SK-N-SH (cell line): ENCODE data around the gene TTLL7. TPM values are rescaled to one million over a fixed set of nuclear protein-coding genes. Genes with fewer than 3 reads are reported as not detected.

Source experiments
- CTCF ChIA-PET: fragments of 300-600, 350-600 bp; formaldehyde crosslinking; extraction: SDS; loops from one replicate; lab custom pipeline; 2021; lab: Yijun Ruan, JAX
- POLR2A ChIA-PET: fragments of 350-600 bp; sonication (Branson Sonifier 250); formaldehyde crosslinking; extraction: SDS; loops from one replicate; lab custom pipeline; 2020; ENCODE audit warnings: antibody characterized with exemption, inconsistent platforms; lab: Yijun Ruan, JAX
- DNase-seq: peaks from one replicate; pipeline ENCODE4 v3.0.0; 2012
- H2AFZ ChIP-seq: fragments of 200-600 bp; sonication (generic); 2 replicates; pipeline ENCODE4 v1.8.1; 2016; ENCODE audit warnings: antibody characterized with exemption, mild to moderate bottlenecking, low read depth
- H3F3A ChIP-seq: fragments of 200-600 bp; sonication (generic); replicated peaks from 2 replicates; pipeline ENCODE3; 2016; ENCODE audit warnings: antibody characterized with exemption, mild to moderate bottlenecking; ENCODE audit not compliant: insufficient read depth
- H3K27ac ChIP-seq, 2 experiments: fragments of 200-500 bp in 1 of 2; fragments of 200-600 bp in 1 of 2; sonication (Bioruptor generic) in 1 of 2; sonication (generic), shearing (Covaris generic) in 1 of 2; 2 replicates each; pipeline versions ENCODE4 v1.5.1 to v1.6.1; 2014 to 2016; ENCODE audit warnings: low read depth in 2 of 2, inconsistent platforms in 1 of 2, low read length in 1 of 2, mild to moderate bottlenecking in 1 of 2, mixed read lengths in 1 of 2
- H3K27me3 ChIP-seq: fragments of 200-600 bp; sonication (generic), shearing (Covaris generic); 2 replicates; pipeline ENCODE4 v1.6.1; 2016; ENCODE audit warnings: mixed run types; ENCODE audit not compliant: insufficient read depth
- H3K36me3 ChIP-seq, 2 experiments: fragments of 200-500 bp in 1 of 2; fragments of 200-600 bp in 1 of 2; sonication (Bioruptor generic) in 1 of 2; sonication (generic) in 1 of 2; replicated peaks in 1 of 2; 2 replicates each; pipeline versions ENCODE3 to v1.5.1; 2014 to 2016; ENCODE audit warnings: low read length in 1 of 2, mild to moderate bottlenecking in 1 of 2; ENCODE audit not compliant: insufficient read depth in 2 of 2, control insufficient read depth in 1 of 2
- H3K4me1 ChIP-seq, 2 experiments: fragments of 200-500 bp in 1 of 2; fragments of 200-600 bp in 1 of 2; sonication (Bioruptor generic) in 1 of 2; sonication (generic), shearing (Covaris generic) in 1 of 2; 2 replicates each; pipeline versions ENCODE4 v1.5.1 to v1.6.1; 2014 to 2016; ENCODE audit warnings: low read depth in 1 of 2, low read length in 1 of 2, mixed run types in 1 of 2; ENCODE audit not compliant: insufficient read depth in 2 of 2, control insufficient read depth in 1 of 2
- H3K4me2 ChIP-seq: fragments of 200-600 bp; sonication (generic), shearing (Covaris generic); 2 replicates; pipeline ENCODE4 v1.6.1; 2017; ENCODE audit warnings: mixed run types
- H3K4me3 ChIP-seq, 2 experiments: fragments of 200-500 bp in 1 of 2; fragments of 200-600 bp in 1 of 2; sonication (Bioruptor generic) in 1 of 2; sonication (generic), shearing (Covaris generic) in 1 of 2; 2 replicates each; pipeline versions ENCODE4 v1.5.1 to v1.8.1; 2014 to 2016; ENCODE audit warnings: low read depth in 2 of 2, inconsistent platforms in 1 of 2, low read length in 1 of 2, mild to moderate bottlenecking in 1 of 2, mixed read lengths in 1 of 2, moderate library complexity in 1 of 2
- H3K79me2 ChIP-seq: fragments of 200-600 bp; sonication (generic); 2 replicates; pipeline ENCODE4 v1.8.1; 2017; ENCODE audit warnings: mild to moderate bottlenecking; ENCODE audit not compliant: insufficient read depth
- H3K9ac ChIP-seq: fragments of 200-600 bp; sonication (generic); 2 replicates; pipeline ENCODE4 v1.6.1; 2017; ENCODE audit warnings: mixed run types
- H3K9me2 ChIP-seq: fragments of 200-600 bp; sonication (generic); 2 replicates; pipeline ENCODE4 v1.6.1; 2017; ENCODE audit warnings: mixed run types
- H3K9me3 ChIP-seq: fragments of 200-600 bp; sonication (generic); 2 replicates; pipeline ENCODE4 v1.6.1; 2017; ENCODE audit warnings: mixed run types, mild to moderate bottlenecking, moderate library complexity
- H4K20me1 ChIP-seq: fragments of 200-600 bp; sonication (generic); 2 replicates; pipeline ENCODE4 v1.6.1; 2017; ENCODE audit warnings: mild to moderate bottlenecking, mixed run types; ENCODE audit not compliant: insufficient read depth
- CHD2 ChIP-seq: fragments of 150-350 bp; IDR thresholded peaks from 2 replicates; pipeline ENCODE4 v1.6.1; 2018; ENCODE audit warnings: low read length; ENCODE audit not compliant: partially characterized antibody
- EZH2phosphoT487 ChIP-seq: fragments of 200-600 bp; sonication (generic); IDR thresholded peaks from 2 replicates; pipeline ENCODE4 v1.6.1; 2017; ENCODE audit warnings: low read depth, mixed run types, mild to moderate bottlenecking, antibody characterized with exemption, moderate library complexity, borderline replicate concordance
- FOSL2 ChIP-seq: IDR thresholded peaks from 2 replicates; pipeline ENCODE4 v1.4.0; 2012; ENCODE audit warnings: low read depth, mild to moderate bottlenecking, moderate library complexity, borderline replicate concordance
- FOXJ3 ChIP-seq: sonication (generic); formaldehyde crosslinking; IDR thresholded peaks from 2 replicates; pipeline ENCODE4 v1.5.1; 2020; ENCODE audit warnings: mild to moderate bottlenecking, missing genetic modification reagents
- GABPA ChIP-seq: IDR thresholded peaks from 2 replicates; pipeline ENCODE4 v1.4.0; 2012; ENCODE audit warnings: low read depth, mild to moderate bottlenecking
- GATA2 ChIP-seq: sonication (generic); formaldehyde crosslinking; IDR thresholded peaks from 2 replicates; pipeline ENCODE4 v1.5.0; 2020; ENCODE audit warnings: mild to moderate bottlenecking, missing genetic modification reagents
- NFIC ChIP-seq: IDR thresholded peaks from 2 replicates; pipeline ENCODE4 v1.4.0; 2012; ENCODE audit warnings: borderline replicate concordance
- PBX3 ChIP-seq: IDR thresholded peaks from 2 replicates; pipeline ENCODE4; 2012
- RAD21 ChIP-seq: IDR thresholded peaks from 2 replicates; pipeline ENCODE4 v1.6.1; 2012; ENCODE audit warnings: mild to moderate bottlenecking, low read length
- RFX5 ChIP-seq: IDR thresholded peaks from 2 replicates; pipeline ENCODE4 v1.6.1; 2012; ENCODE audit warnings: mild to moderate bottlenecking, improper control_type of control experiment, low read length
- SMC3 ChIP-seq: IDR thresholded peaks from 2 replicates; pipeline ENCODE4 v1.6.1; 2012; ENCODE audit warnings: low read depth, low read length, improper control_type of control experiment
- TAF1 ChIP-seq: IDR thresholded peaks from 2 replicates; pipeline ENCODE4 v1.6.1; 2012; ENCODE audit warnings: low read depth, mild to moderate bottlenecking, low read length, moderate library complexity, borderline replicate concordance
- YY1 ChIP-seq: IDR thresholded peaks from 2 replicates; pipeline ENCODE4 v1.4.0; 2012; ENCODE audit warnings: low read depth, mild to moderate bottlenecking
- ZBTB33 ChIP-seq: IDR thresholded peaks from 2 replicates; pipeline ENCODE4 v1.4.0; 2012; ENCODE audit warnings: low read depth, borderline replicate concordance
- WGBS: methylation state at CpG from one replicate; pipeline ENCODE4 v1.1.6; 2017; ENCODE audit warnings: low lambda C conversion rate; 5-methylcytosine and 5-hydroxymethylcytosine counted together
- polyA plus RNA-seq, 3 experiments: library from polyadenylated mRNA; depleted of rRNA; stranded (reverse); fragments of >200 nt; gene quantifications; 2 replicates each; pipeline ENCODE4 v1.2.3, GENCODE V29; 2012

Gene TTLL7
- polyA plus RNA-seq, 1 of the 3 experiments (the other 2 are of a cell fraction), result 7.3 TPM

GRCh38 chr1:83860490-83861221 is 138.3 kb downstream of the TTLL7 start:
- no peaks in the 10 kb centered on the region for H3K79me2 ChIP-seq
- POLR2A ChIA-PET, result no interaction called here
- H3K27ac ChIP-seq, result no peak overlapping the region
- H3K27me3 ChIP-seq, result no peaks in the 10 kb centered on the region
- H4K20me1 ChIP-seq, result no peaks in the 10 kb centered on the region
- peaks cover 0 to 3% of the 10 kb centered on the region in 2 experiments; a peak in 1 of 4 replicates for H3K4me1 ChIP-seq
- CTCF ChIA-PET, result no interaction called here
- H2AFZ ChIP-seq, result no peak overlapping the region
- no peak overlapping the region for H3K4me2 ChIP-seq
- WGBS, result 88% methylated on average over 34 of the region's 54 CpGs
- no peak overlapping the region for H3K9ac ChIP-seq
- H3K36me3 ChIP-seq, result no peaks in the 10 kb centered on the region
- no peaks in the 10 kb centered on the region for H3K9me3 ChIP-seq
- H3K4me3 ChIP-seq, result no peak overlapping the region; a peak in 1 of 4 replicates
- no peak for DNase-seq
- no peaks in the 10 kb centered on the region for H3F3A ChIP-seq
- H3K9me2 ChIP-seq, result no peaks in the 10 kb centered on the region
- TF ChIP-seq CHD2 (no peak), YY1 (no peak), PBX3 (no peak), RAD21 (no peak), TAF1 (no peak), GATA2 (CRISPR knock-in tag) (no peak), EZH2phosphoT487 (no peak), FOXJ3 (CRISPR knock-in tag) (no peak), SMC3 (no peak), RFX5 (no peak), NFIC (no peak), ZBTB33 (no peak), GABPA (no peak)

GRCh38 chr1:83857716-83858115 is 141.2 kb downstream of the TTLL7 start:
- no peak overlapping the region for H3K4me3 ChIP-seq
- H4K20me1 ChIP-seq, result no peaks in the 10 kb centered on the region
- TF ChIP-seq GABPA (no peak), FOSL2 (no peak)
- ChIA-PET POLR2A (no interaction called here), CTCF (interaction anchor here (0.6 to 2.3 kb wide), 7 partner anchors 10 to 1920 kb away, joined by 3 to 7 read pairs (median 3); no protein-coding TSS in a partner anchor)
- H3K27ac ChIP-seq, result no peak overlapping the region
- H3K9ac ChIP-seq, result no peak overlapping the region
- no peaks in the 10 kb centered on the region for H3K9me2 ChIP-seq
- no peaks in the 10 kb centered on the region for H3K9me3 ChIP-seq
- H3K27me3 ChIP-seq, result no peaks in the 10 kb centered on the region; the same call in 1 of the 2 replicates
- no peak overlapping the region for H3K4me2 ChIP-seq
- H3K4me1 ChIP-seq, result peaks cover 0 to 3% of the 10 kb centered on the region in 2 experiments; a peak in 1 of 4 replicates
- 95% methylated on average over 2 of the region's 2 CpGs for WGBS
- H3K36me3 ChIP-seq, result no peaks in the 10 kb centered on the region
- no peak overlapping the region for H2AFZ ChIP-seq
- DNase-seq, result no peak
- H3F3A ChIP-seq, result no peaks in the 10 kb centered on the region
- H3K79me2 ChIP-seq, result no peaks in the 10 kb centered on the region
